Ishikawa (cell line): Measurements from ENCODE around the gene POLR3C.

Experiments
- CEBPB ChIP-seq: IDR thresholded peaks from 2 replicates; pipeline ENCODE4 v1.6.1; 2012
- CREB1 ChIP-seq: IDR thresholded peaks from 2 replicates; pipeline ENCODE4 v1.6.1; 2012; ENCODE audit warnings: low read depth
- EGR1 ChIP-seq: IDR thresholded peaks from 2 replicates; pipeline ENCODE4 v1.6.1; 2012
- EP300 ChIP-seq: IDR thresholded peaks from 2 replicates; pipeline ENCODE4 v1.6.1; 2012; ENCODE audit warnings: borderline replicate concordance
- FOXM1 ChIP-seq: IDR thresholded peaks from 2 replicates; pipeline ENCODE4 v1.6.1; 2012; ENCODE audit warnings: low read depth, borderline replicate concordance
- NFIC ChIP-seq: IDR thresholded peaks from 2 replicates; pipeline ENCODE4 v1.6.1; 2012
- RAD21 ChIP-seq: IDR thresholded peaks from 2 replicates; pipeline ENCODE4 v1.6.1; 2012; ENCODE audit warnings: low read depth
- TAF1 ChIP-seq: IDR thresholded peaks from 2 replicates; pipeline ENCODE4 v1.6.1; 2012; ENCODE audit warnings: low read depth, mild to moderate bottlenecking
- TCF12 ChIP-seq: IDR thresholded peaks from 2 replicates; pipeline ENCODE4 v1.6.1; 2012; ENCODE audit warnings: low read depth
- TEAD4 ChIP-seq: IDR thresholded peaks from 2 replicates; pipeline ENCODE4 v1.6.1; 2012
- USF1 ChIP-seq: IDR thresholded peaks from 2 replicates; pipeline ENCODE4 v1.6.1; 2012
- YY1 ChIP-seq: IDR thresholded peaks from 2 replicates; pipeline ENCODE4 v1.6.1; 2012; ENCODE audit warnings: low read depth
- ZBTB7A ChIP-seq: IDR thresholded peaks from 2 replicates; pipeline ENCODE4 v1.6.1; 2012; ENCODE audit warnings: low read depth
- TF ChIP-seq, protein P1 (sequence below): IDR thresholded peaks from 2 replicates; pipeline ENCODE4 v1.6.1; 2012
- TF ChIP-seq, protein P2 (sequence below): IDR thresholded peaks from 2 replicates; pipeline ENCODE4 v1.6.1; 2012; ENCODE audit warnings: low read depth, mild to moderate bottlenecking

POLR3C gene

GRCh38 chr1:145879775-145880174 lies 55.8 kb downstream of the POLR3C start:
- TF ChIP-seq TAF1 = no peak
- TF ChIP-seq YY1 = no peak
- TF ChIP-seq TCF12 = peak; percentile 57
- TF ChIP-seq TEAD4 = no peak
- TF ChIP-seq CREB1 = no peak

DNA sequence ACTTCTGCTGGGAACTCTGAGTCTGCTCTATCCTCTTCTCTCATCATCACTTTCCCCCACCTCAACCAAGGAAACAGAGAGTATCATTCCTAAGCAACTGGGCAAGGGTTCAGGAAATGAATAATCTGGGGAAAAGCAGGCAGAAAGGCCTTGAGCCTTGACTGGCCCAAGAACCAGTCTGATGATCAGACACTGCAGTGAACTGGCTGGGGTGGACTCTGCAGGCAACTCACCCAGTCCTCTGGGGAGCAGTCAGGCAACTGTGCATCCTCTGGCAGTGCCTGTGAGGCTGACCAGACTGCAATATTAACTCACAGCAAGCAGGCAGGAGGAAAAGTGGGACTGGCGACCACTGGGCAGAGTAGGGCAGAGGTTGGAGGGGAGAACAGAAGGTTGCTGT lies 60.7 kb downstream of the POLR3C start:
- TF ChIP-seq YY1 (no peak), CREB1 (no peak)
- TF ChIP-seq, protein P1, sequence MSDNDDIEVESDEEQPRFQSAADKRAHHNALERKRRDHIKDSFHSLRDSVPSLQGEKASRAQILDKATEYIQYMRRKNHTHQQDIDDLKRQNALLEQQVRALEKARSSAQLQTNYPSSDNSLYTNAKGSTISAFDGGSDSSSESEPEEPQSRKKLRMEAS = no peak

GRCh38 chr1:145885738-145886287 lies 61.8 kb downstream of the POLR3C start, which contains the start of gene ANKRD35:
Gene ANKRD35 (minus strand): TSS chr1:145885866. CDS start chr1:145885758, 108 bp downstream.
- TF ChIP-seq TAF1 = peak; percentile 24; the same call in 1 of the 2 replicates
- TF ChIP-seq, protein P2, sequence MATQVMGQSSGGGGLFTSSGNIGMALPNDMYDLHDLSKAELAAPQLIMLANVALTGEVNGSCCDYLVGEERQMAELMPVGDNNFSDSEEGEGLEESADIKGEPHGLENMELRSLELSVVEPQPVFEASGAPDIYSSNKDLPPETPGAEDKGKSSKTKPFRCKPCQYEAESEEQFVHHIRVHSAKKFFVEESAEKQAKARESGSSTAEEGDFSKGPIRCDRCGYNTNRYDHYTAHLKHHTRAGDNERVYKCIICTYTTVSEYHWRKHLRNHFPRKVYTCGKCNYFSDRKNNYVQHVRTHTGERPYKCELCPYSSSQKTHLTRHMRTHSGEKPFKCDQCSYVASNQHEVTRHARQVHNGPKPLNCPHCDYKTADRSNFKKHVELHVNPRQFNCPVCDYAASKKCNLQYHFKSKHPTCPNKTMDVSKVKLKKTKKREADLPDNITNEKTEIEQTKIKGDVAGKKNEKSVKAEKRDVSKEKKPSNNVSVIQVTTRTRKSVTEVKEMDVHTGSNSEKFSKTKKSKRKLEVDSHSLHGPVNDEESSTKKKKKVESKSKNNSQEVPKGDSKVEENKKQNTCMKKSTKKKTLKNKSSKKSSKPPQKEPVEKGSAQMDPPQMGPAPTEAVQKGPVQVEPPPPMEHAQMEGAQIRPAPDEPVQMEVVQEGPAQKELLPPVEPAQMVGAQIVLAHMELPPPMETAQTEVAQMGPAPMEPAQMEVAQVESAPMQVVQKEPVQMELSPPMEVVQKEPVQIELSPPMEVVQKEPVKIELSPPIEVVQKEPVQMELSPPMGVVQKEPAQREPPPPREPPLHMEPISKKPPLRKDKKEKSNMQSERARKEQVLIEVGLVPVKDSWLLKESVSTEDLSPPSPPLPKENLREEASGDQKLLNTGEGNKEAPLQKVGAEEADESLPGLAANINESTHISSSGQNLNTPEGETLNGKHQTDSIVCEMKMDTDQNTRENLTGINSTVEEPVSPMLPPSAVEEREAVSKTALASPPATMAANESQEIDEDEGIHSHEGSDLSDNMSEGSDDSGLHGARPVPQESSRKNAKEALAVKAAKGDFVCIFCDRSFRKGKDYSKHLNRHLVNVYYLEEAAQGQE = no peak

DNA sequence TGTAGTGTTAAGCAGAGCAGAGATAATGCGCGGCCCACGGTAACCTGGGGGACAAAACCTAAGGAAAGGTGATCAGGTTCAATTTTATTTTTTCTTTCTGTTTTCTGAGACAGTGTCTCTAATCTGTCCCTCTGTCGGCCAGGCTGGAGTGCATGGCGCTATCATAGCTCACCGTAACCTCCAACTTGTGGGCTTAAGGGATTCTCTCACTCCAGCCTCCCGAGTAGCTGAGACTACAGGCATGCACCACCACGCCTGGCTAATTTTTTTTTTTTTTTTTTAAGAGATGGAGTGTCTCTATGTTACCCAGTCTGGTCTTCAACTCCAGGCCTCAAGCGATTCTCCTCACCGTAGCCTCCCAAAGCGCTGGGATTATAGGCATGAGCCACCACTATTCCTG lies 62.4 kb downstream of the POLR3C start:
- no peak for TF ChIP-seq TCF12

- TF ChIP-seq TCF12 = no peak
- no peak for TF ChIP-seq EP300
- TF ChIP-seq FOXM1 = no peak
- no peak for TF ChIP-seq ZBTB7A
- no peak for TF ChIP-seq YY1
- no peak for TF ChIP-seq EGR1
- TF ChIP-seq, protein P2 = no peak
- TF ChIP-seq TEAD4 = no peak
- no peak for TF ChIP-seq TAF1
- TF ChIP-seq CEBPB = no peak
- TF ChIP-seq RAD21 = no peak
- TF ChIP-seq NFIC = no peak
- TF ChIP-seq, protein P1 = no peak
- no peak for TF ChIP-seq USF1
- no peak for TF ChIP-seq CREB1
These were observed 62.8 kb downstream of the POLR3C start for GRCh38 chr1:145886816-145887215.

DNA sequence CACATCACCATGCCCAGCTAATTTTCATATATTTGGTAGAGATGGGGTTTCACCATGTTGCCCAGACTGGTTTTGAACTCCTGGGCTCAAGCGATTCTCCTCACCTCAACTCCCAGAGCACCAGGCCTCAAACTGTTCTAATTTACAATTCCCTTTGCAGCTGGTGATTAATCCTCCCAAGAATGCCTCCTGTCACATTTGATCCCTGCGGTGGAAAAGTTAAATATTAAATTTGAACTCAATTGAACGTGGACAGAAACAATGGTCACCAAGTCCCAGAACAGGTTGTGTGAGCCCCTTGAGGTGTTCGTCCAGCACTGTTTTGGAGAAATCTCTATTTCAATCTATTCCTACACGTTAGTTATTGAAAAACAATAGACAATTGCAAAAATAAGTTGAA lies 63.6 kb downstream of the POLR3C start:
- TF ChIP-seq FOXM1 (no peak), TEAD4 (0 out of 2 replicates have a peak, but pooled peaks have one; percentile 11)

DNA sequence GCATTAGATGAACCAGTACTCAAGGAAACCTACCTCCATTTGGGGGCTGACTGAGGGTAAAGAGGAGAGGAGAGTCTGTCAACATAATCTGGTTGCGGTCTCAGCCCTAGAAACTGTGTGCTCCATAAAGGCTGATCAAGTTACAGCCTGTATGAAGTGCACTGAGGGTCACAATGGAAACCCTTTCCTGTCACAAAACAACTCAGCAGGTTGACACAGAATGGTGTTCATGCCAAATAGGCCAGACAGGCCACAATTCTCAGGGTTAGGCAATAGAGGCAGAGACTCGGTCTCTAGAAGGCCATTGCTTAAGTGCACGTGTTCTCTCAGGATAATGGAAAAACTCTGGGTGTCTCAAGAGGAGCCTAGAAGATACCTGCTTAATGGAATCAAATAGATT lies 65.7 kb downstream of the POLR3C start:
- peak; percentile 61; the same call in 1 of the 2 replicates for TF ChIP-seq CEBPB
- no peak for TF ChIP-seq EGR1

DNA sequence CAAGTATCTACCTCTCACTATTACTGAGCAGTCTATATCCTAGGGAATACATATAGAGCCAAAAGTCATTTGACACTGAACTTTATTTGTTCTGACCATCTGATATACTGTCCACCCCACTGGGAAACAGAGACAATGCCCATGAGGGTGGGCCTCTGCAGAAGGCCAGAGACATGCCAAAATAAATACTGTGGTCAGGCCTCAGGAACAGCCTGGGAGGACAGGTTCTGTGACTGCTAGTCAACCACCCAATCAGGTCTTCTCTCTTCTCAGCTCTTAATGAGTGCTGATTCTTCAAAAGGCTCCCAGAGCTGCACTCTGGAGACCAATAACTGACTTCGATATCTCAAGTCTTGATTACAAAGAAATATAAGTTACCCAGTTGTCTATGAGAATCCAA lies 67.1 kb downstream of the POLR3C start:
- TF ChIP-seq NFIC (peak; percentile 91), FOXM1 (peak; percentile 47; the same call in 1 of the 2 replicates), EGR1 (no peak), RAD21 (no peak), EP300 (peak; percentile 77; the same call in 1 of the 2 replicates), ZBTB7A (no peak; the same call in 1 of the 2 replicates), TCF12 (peak; percentile 57; the same call in 1 of the 2 replicates), CEBPB (no peak), TAF1 (no peak), TEAD4 (no peak), CREB1 (no peak), USF1 (no peak), YY1 (no peak)
- TF ChIP-seq, protein P2 = no peak
- TF ChIP-seq, protein P1 = peak; percentile 41; the same call in 1 of the 2 replicates
